Measurements from ENCODE around the gene PAM16. TPM values are rescaled to one million over a fixed set of nuclear protein-coding genes. Genes with fewer than 3 reads are reported as not detected.

Gene PAM16
- total and polyA plus RNA-seq, 2 of the 8 experiments (the other 6 are each of a cell fraction or from before 2014, with no cell fraction given): 78.3 to 198 TPM

- TF ChIP-seq SP4 (IDR thresholded peaks at IDR 0.05; ENCODE audit: low read length): no peak
- no peak for TF ChIP-seq JUN (IDR thresholded peaks at IDR 0.05; ENCODE audit: low read depth, low read length)
- TF ChIP-seq RFX5 (IDR thresholded peaks at IDR 0.05; ENCODE audit: borderline replicate concordance, low read depth, low read length): no peak
- no peak for TF ChIP-seq TBP (IDR thresholded peaks at IDR 0.05; ENCODE audit: low read depth, low read length)
Observed at GRCh38 chr16:4332083-4332482, 19.0 kb downstream of the PAM16 start (continued).
